NOMO-1 treated with DMSO at 0.1 percent for 48 hours (cell line): ENCODE results near the gene HDAC11.

ENCODE experiments used
- DNase-seq: peaks from one replicate; lab custom pipeline; 2025; ENCODE audit not compliant: unreplicated experiment; lab: John Stamatoyannopoulos, UW

HDAC11 gene

GRCh38 chr3:13540297-13540995, 60.3 kb downstream of the HDAC11 start:
- DNase-seq = no peak

- DNase-seq = no peak
These were observed 61.6 kb downstream of the HDAC11 start for GRCh38 chr3:13541691-13542090.

GRCh38 chr3:13542142-13542541, 62.0 kb downstream of the HDAC11 start:
- DNase-seq = no peak

- DNase-seq = no peak
These were observed 63.1 kb downstream of the HDAC11 start for GRCh38 chr3:13543253-13543652.

GRCh38 chr3:13544293-13544831, 64.3 kb downstream of the HDAC11 start:
- no peak for DNase-seq

DNA sequence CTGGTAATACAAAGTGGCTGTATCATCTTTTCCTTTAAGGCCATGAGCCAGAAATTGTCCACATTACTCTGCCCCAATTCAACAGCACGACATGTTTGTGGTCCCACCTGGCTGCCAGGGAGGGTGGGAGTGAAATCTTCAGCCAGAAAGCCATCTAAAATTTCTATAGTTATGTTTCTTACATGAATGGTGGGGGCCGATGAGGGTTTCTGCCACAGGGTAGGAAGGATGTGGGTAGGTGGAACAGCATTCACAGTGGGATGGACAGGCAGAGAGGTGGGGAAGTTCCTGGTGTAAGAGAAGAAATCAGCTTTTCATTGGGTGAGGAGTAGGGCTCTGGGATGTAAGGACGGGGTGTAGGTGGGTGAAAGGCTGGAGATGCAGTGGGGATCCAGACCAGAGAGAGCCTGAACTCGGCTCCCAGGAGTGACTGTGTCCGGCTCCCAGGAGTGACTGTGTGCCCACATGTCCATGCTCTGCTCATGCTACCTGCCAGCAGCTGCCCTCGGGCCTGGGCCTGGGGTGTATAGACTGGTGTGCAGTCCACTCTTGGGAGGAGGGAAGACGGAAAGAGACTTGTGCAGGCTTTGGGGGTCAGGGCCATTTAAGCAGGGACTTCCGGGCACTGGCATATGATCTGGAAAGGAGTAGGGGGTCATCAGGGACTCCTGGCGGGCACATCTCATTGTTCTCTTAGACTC, 65.0 kb downstream of the HDAC11 start:
- DNase-seq = no peak

DNA sequence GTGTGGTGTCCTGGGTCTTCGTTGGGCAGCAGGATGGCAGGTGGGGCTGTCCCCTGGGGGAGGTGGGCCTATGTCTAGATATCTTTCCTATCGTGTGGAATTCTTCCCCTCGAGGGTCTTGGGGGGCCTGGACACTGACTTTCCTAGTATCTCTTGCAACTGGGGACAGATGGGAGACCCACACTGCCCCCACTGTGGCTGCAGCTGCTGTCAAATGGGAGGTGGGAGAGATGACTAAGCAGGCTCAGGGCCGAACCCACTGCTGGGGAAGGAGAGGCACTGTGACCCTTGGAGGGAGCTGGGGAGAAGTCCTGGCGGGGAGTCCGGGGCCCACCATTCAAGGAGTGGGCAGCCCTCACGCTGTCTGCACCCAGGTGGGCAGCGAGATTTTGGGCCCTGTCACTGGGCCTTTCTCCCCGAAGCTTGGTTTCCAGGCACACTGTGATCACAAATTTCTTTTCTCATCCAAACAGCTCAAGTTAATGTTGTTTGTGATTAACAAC, 65.9 kb downstream of the HDAC11 start:
- DNase-seq = no peak

DNA sequence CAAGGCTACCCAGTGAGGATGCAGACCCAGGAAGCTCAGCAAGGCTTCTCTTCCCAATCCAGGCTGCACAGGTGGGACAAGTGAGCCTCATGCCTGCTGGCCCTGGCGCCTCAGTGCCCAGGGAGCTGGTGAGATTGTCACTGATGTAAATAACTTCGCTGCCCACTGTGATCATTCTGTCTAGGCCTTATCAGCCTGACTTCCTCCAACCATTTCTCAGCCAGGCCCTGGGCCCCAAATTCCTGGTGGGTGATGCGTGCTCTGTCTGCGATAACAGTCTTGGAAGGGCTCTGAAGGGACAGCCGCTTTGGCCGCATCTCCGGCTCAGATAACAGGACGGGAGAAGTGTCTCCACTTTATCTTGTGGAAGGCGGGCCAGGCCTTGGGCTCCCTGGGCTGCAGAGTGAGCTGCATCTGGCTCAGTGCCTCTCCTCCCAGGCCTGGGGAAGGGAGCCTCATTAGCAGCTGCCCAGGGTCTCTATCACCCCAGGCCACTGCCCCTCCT, 66.6 kb downstream of the HDAC11 start:
- no peak for DNase-seq

DNA sequence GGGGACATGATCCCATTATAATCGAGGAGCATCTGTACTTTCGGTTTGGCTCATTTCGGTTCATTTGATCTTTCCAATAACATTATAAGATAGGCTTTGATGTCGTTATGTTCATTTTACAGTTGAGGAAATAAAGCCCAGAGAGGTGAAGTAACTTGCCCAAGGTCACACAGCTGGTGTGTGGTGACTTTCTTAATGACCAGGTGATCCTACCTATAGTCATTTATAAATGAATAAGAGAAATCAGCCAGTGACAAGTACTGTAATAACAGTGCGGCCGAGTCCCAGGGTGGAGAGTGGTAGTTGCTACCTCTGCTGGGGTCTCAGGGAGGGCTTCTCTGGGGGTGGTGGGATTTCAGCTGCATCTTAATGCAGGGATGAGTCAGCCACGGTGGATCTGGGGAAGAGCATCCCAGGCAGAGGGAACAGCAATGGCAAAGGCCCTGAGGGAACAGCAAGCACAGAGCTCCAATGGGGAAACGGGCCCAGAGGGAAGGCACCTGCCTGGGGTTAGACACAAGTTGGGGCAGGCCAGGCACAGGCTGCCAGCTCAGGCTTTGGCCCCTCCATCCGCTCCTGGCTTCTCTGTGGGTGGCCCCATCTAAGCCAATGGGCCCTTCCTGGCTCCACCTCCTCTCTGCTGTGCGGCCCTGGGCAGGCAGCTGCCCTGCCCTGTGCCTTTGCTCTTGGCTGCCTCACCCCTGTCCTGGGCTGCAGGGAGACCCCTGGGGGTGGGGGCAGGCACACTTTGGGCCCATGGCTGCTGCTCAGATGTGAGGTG, 67.7 kb downstream of the HDAC11 start:
- no peak for DNase-seq

- DNase-seq = peak; percentile 18
These were observed 68.9 kb downstream of the HDAC11 start, which contains the start of gene FBLN2 for GRCh38 chr3:13548696-13549622. TSS of gene FBLN2 (plus strand) at chr3:13549125. CDS start at chr3:13570356, 21,231 bp downstream.

DNA sequence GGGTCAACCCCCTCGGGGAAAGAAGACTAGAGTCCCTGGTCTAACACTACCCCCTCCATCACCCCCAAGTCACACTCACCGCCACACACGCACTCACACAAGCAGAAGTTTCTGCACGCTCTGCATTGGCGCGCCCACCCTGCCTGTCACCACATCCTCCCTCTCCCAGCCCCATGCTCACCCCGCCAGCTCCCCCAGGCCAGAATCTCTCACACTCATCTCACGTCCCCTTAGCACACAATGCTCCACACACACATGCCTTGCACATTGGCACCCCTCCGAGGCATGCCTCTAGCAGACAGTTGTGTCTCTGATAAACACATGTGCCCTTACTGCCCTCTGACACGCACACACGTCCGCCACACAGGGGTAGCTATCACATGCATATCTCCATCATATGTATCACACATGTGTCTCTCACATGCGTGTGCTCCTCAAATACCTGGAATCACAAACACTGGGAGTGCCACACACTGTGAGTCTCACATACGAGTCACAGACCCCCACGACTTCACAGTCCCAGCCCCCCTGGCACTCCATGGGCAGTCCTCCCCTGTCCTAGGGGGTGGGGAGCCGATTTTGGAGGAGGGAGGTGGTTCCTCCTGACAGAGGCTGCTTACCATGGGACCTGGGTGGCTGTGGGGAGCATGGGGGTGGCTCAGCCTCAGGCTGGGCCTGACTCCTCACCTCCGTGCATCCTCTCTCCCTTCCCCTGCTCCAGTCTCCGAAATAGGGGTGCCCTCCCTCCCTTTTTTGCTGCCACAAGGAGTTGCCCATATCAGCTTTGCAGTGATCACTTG, 69.7 kb downstream of the HDAC11 start:
- DNase-seq = peak; percentile 11

GRCh38 chr3:13550423-13550690, 70.3 kb downstream of the HDAC11 start:
- no peak for DNase-seq

GRCh38 chr3:13550791-13551360, 70.8 kb downstream of the HDAC11 start:
- no peak for DNase-seq

- no peak for DNase-seq
These were observed 72.9 kb downstream of the HDAC11 start for GRCh38 chr3:13552857-13553652.

DNA sequence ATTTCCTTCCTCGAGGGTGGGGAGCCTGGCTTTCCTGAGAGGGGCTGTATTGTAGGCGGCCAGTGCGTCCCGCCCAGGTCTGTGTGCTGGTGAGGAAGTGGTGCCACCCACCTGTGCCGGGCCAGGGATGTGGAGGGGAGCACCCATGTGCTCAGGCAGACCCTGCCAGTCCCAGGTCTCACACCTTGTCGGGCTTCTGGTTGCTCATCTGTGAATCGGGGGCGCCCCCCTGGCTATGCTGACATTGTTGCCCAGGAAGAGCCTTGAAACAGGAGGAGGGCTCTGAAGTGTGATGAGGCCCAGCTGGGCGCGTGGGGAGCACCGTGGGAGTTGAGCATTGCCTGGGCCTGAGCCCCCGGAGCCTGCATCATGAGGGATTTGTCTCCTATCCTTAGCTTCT, 73.6 kb downstream of the HDAC11 start:
- no peak for DNase-seq

GRCh38 chr3:13555753-13556152, 75.6 kb downstream of the HDAC11 start:
- DNase-seq = no peak
